GM18498 (cell line): ENCODE results near the gene RGS1.

ENCODE experiments used
- ATAC-seq: cut with Tn5 transposase; IDR thresholded peaks from one replicate; pipeline ENCODE4 v1.9.1; 2021; ENCODE audit warnings: mild to moderate bottlenecking, moderate library complexity; ENCODE audit not compliant: unreplicated experiment

The RGS1 gene

GRCh38 chr1:192552760-192553191, 22.8 kb upstream of the RGS1 start:
- peak; percentile 34 for ATAC-seq

- no peak for ATAC-seq
These were observed 21.8 kb upstream of the RGS1 start for GRCh38 chr1:192553741-192554140.

- ATAC-seq, result no peak
These were observed 20.7 kb upstream of the RGS1 start for GRCh38 chr1:192554904-192555303.

- ATAC-seq, result no peak
These were observed 20.2 kb upstream of the RGS1 start for GRCh38 chr1:192555399-192555798.

- no peak for ATAC-seq
These were observed 17.6 kb upstream of the RGS1 start for GRCh38 chr1:192557841-192558595.

GRCh38 chr1:192559115-192560006, 16.2 kb upstream of the RGS1 start:
- ATAC-seq, result peak; percentile 61

- no peak for ATAC-seq
These were observed 14.3 kb upstream of the RGS1 start for GRCh38 chr1:192561301-192561700.

GRCh38 chr1:192563129-192563528, 12.4 kb upstream of the RGS1 start:
- ATAC-seq, result no peak

- ATAC-seq, result no peak
These were observed 11.5 kb upstream of the RGS1 start for GRCh38 chr1:192564099-192564498.

- ATAC-seq, result no peak
These were observed 9.6 kb upstream of the RGS1 start for GRCh38 chr1:192565946-192566345.

- no peak for ATAC-seq
These were observed 8.9 kb upstream of the RGS1 start for GRCh38 chr1:192566657-192567056.

GRCh38 chr1:192568063-192568462, 7.5 kb upstream of the RGS1 start:
- ATAC-seq, result no peak

GRCh38 chr1:192571668-192572067, 3.9 kb upstream of the RGS1 start:
- ATAC-seq, result no peak

- ATAC-seq, result no peak
These were observed 2.1 kb upstream of the RGS1 start for GRCh38 chr1:192573499-192573898.

- no peak for ATAC-seq
These were observed 1.5 kb upstream of the RGS1 start for GRCh38 chr1:192574073-192574472.

- ATAC-seq, result no peak
These were observed 894 bp downstream of the RGS1 start for GRCh38 chr1:192576190-192577144.

- no peak for ATAC-seq
These were observed 1.9 kb downstream of the RGS1 start for GRCh38 chr1:192577145-192578140.

- ATAC-seq, result no peak
These were observed 2.8 kb downstream of the RGS1 start for GRCh38 chr1:192578144-192578909.
